Measurements from ENCODE around the gene PTPRN.

DNA sequence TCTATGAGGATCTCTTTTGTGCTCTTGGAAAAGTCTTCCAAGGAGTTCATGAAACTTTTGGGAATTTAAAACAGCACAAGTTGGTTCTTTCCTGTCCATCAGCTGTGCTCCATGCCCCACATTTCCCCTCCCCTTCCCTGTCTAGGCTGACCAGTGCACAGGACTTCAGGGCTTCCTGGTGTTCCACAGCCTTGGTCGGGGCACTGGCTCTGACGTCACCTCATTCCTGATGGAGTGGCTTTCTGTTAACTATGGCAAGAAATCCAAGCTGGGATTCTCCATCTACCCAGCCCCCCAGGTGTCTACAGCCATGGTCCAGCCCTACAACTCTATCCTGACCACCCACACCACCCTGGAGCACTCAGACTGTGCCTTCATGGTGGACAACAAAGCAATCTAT is 38.2 kb downstream of the PTPRN start:
- TF ChIP-seq MAFK (IDR thresholded peaks at IDR 0.05; ENCODE audit: low read length) (no peak), POLR2A (conservative IDR thresholded peaks at IDR 0.05) (no peak), GTF2B (IDR thresholded peaks at IDR 0.05; ENCODE audit: extremely low read depth, insufficient read length) (no peak), FOS (IDR thresholded peaks at IDR 0.05; ENCODE audit: extremely low read depth, insufficient read length) (no peak), NR1H2 (CRISPR knock-in tag; IDR thresholded peaks at IDR 0.05) (no peak), XRCC4 (IDR thresholded peaks at IDR 0.05; ENCODE audit: extremely low read depth, insufficient read depth, insufficient read length) (no peak), POLR2AphosphoS5 (IDR thresholded peaks at IDR 0.05; ENCODE audit: control insufficient read depth, insufficient read depth, low read depth, low read length) (no peak), RBFOX2 (IDR thresholded peaks at IDR 0.05; ENCODE audit: low read depth, low read length) (no peak), SP1 (CRISPR knock-in tag; IDR thresholded peaks at IDR 0.05) (no peak)
